ENCODE data around the gene TPRN.

TPRN gene

DNA sequence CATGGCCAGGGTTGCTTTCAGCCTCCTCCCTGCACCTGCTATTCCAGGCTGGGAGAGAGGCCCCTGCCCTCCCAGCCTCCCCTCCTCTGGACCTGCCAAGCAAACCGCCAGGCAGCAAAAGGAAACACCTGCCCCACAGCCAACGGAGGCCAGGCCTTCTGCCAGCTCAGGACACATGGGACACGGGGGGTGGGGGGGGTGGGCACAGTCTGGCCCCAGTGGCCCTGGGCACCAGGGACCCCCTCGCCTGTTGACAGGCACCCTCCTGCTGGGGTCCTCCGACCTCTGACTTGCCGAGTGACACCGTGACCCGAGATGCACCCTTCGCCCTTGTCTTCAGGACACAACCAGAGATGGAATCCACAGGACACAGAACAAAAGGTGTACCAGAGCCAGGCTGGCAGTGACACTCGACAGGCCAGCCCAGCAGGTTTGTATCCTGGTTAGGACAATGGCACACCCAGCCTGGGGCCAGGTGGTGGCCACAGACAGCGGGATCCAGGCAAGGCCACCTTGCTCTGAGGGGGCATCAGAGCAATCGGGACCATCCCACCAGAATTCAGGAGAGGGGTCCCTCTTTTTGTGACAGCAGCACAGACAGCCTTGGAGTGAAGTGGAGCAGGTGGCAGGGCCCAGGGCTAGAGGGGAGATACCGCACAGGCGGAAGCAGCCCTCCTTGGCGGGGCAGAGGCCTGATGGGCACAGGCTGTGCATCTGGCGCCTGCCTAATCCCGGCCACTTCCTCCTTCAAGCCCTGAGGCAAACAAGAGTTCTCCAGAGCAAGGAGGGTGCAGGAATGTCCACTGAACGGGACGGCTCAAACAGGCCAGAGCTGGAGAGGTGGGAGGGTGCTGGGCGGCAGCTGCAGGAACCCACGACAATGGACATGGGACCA lies 27.4 kb downstream of the TPRN start:
- Mint-ChIP-seq H3K4me3 (no peak overlapping the region), H3K9me3 (no peaks in the 10 kb centered on the region), H3K36me3 (ENCODE audit: low read depth) (no peaks in the 10 kb centered on the region), H3K4me1 (no peaks in the 10 kb centered on the region), H3K27me3 (peaks cover 11% of the 10 kb centered on the region), H3K27ac (no peak overlapping the region)
- ATAC-seq (no peak), DNase-seq (no peak)

DNA sequence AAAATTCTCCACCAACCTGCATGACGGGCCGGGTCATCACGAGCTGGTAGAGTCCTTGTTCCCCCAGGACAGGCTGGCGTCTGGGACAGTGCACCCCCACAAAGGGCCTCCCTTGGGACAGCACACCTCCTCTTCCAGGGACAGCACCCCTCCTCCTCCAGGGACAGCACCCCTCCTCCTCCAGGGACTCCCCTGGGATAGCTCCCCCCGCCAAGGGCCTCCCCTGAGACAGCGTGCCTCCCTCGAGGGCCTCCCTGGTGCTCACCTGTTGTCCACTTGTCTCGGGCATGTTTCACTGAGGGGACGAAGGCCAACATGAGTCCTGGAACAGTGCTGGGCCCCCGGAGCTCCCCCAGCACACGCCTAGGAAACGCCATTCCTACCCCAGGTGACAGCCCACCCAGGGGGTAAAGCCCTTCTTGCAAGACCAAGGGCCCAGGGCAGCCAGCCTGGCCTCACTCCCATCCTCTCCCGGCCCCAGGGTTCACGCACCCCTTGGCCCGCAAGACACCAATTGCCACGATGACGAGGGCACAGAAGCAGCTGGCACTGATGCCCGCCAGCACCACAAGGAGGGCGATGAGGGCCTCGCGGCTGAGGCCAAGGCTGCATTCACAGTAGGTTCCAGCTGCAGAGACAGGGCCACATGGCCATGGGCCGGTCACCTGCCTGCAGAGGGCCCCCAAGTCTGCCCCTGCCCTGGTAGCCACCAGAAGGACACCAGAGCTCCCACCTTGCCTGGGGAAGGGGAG lies 29.2 kb downstream of the TPRN start:
- H3K27ac Mint-ChIP-seq: no peak overlapping the region
- H3K27me3 Mint-ChIP-seq: peaks cover 20% of the 10 kb centered on the region
- H3K4me3 Mint-ChIP-seq: no peak overlapping the region
- no peaks in the 10 kb centered on the region for H3K9me3 Mint-ChIP-seq
- ATAC-seq (no peak), DNase-seq (no peak)
- no peaks in the 10 kb centered on the region for H3K4me1 Mint-ChIP-seq
- no peaks in the 10 kb centered on the region for H3K36me3 Mint-ChIP-seq (ENCODE audit: low read depth)

DNA sequence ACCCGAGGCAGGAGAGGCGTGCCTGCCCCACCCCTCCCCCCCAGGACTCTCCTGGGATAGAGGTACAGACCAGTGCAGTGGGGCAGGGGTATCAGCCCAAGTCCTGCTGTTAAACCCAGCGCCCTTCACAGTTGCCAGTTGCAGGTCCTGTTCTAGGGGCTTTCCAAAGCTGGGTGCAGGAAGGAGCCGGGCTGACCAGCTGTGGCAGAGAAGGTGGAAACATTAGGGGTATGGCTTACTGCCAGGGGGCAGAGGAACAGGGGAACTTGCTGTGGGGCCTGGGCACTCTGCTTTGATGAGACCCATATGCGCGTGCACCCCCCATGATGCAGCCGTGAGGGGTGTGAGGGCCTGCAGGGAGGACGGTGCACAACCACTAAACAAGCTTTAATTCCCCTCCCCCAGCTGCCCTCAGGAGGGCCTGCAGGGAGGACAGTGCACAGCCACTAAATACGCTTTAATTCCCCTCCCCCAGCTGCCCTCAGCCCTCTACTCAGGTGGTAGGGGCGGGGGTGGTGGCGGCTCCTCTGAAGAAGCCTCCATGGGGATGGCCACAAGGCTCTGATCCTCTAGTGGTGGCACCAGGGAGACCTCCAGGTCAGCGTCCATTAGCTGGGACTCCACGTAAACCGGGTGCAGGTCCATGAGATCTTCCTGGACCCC lies 29.9 kb downstream of the TPRN start:
- no peak overlapping the region for H3K27ac Mint-ChIP-seq
- peaks cover 22% of the 10 kb centered on the region for H3K27me3 Mint-ChIP-seq
- H3K4me1 Mint-ChIP-seq: no peaks in the 10 kb centered on the region
- no peak for DNase-seq
- no peaks in the 10 kb centered on the region for H3K9me3 Mint-ChIP-seq
- no peak for ATAC-seq
- no peak overlapping the region for H3K4me3 Mint-ChIP-seq
- no peaks in the 10 kb centered on the region for H3K36me3 Mint-ChIP-seq (ENCODE audit: low read depth)

DNA sequence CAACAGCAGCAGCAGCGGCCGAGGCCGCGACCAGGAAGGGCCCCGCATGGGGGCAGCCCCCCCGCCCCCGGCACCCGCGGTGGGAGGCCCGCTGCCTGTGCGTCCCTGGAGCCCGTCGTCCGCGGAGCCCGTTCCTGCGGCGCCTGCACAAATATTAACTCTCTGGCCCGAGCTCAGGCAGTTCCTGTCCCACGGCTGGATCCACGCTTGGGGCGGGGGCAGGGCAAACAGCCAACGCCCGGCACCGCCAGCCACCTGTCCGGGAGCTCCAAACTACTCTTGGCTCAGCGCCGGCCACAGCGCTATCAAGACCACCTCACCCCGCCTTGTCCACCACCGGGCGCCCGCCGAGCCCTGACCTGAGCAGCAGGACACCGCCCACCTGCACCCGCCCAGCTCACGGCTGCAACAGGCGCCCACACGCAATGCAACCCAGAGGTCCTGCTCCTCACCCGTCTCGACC lies 30.6 kb downstream of the TPRN start, which contains the start of gene LRRC26:
LRRC26 (minus strand) TSS at position 156 of the 463 bp plus-strand sequence; CDS start at position 48, 108 bp downstream.
- H3K27ac Mint-ChIP-seq: no peak within 1 kb of the TSS
- peaks cover 28% of the 10 kb centered on the region for H3K27me3 Mint-ChIP-seq
- DNase-seq: no peak

DNA sequence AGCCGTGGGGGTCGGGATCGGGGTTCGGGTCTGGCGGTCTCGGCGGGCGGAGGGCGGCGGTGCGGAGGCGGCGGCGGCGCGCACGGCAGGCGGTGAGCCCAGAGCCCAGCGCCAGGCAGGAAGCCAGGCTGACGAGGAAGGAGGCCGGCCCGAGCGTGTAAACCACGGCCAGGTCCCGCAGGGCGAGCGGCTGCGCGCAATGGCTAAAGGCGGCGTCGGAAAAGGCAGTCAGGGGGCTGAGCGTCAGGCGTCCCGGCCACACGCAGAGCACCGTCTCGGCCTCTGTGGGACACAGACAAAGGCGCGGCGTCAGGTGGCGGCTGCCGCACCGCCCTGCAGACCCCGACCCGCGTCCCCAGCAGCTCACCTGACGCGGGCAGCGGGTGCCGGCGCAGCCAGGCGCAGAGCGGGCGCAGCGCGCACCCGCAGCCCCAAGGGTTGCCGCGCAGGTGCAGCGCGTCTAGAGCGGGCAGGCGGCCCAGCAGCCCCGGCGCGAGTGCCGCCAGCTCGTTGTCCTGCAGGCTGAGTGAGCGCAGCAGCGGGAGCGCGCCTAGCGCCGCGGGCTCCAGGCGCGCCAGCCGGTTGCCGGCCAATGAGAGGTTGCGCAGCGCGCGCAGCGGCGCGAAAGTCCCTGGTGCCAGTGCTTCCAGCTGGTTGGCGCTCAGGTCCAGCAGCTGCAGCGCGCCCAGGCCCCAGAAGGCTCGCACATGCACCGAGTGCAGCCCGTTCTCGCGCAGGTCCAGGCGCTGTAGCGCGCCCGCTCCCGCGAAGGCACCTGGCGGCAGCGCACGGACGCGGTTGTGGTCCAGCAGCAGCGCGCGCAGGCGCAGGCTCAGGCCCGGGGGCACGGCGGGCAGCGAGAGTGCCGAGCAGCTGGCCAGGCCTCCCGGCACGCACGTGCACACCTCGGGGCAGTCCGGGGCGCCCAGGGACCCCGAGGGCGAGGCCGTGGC lies 31.4 kb downstream of the TPRN start:
- no peak overlapping the region for H3K4me3 Mint-ChIP-seq

More for the DNA sequence above, 30.6 kb downstream of the TPRN start, which contains the start of gene LRRC26:
- ATAC-seq: no peak
- H3K4me3 Mint-ChIP-seq: no peak within 1 kb of the TSS
- H3K9me3 Mint-ChIP-seq: no peaks in the 10 kb centered on the region
- no peaks in the 10 kb centered on the region for H3K4me1 Mint-ChIP-seq
- no peaks in the 10 kb centered on the region for H3K36me3 Mint-ChIP-seq (ENCODE audit: low read depth)

DNA sequence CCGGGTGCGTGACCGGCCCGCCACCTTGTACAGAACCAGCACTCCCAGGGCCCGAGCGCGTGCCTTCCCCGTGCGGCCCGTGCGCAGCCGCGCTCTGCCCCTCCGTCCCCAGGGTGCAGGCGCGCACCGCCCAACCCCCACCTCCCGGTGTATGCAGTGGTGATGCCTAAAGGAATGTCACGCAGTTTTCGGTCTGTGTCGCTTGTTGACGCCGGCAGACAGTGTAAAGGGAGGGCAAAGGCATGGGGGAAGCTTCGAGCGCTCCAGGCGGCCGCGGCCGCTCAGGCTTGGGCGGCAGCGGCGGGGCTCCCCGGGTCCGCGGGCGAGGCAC lies 32.0 kb downstream of the TPRN start:
- H3K4me1 Mint-ChIP-seq: no peaks in the 10 kb centered on the region
- H3K9me3 Mint-ChIP-seq: no peaks in the 10 kb centered on the region
- no peak overlapping the region for H3K27ac Mint-ChIP-seq
- no peak overlapping the region for H3K4me3 Mint-ChIP-seq
- H3K36me3 Mint-ChIP-seq (ENCODE audit: low read depth): no peaks in the 10 kb centered on the region
- H3K27me3 Mint-ChIP-seq: peaks cover 36% of the 10 kb centered on the region
- ATAC-seq: no peak
- DNase-seq: no peak

More for the DNA sequence above, 31.4 kb downstream of the TPRN start:
- ATAC-seq (no peak), DNase-seq (peak; percentile 26)
- Mint-ChIP-seq H3K4me1 (no peaks in the 10 kb centered on the region), H3K27me3 (peaks cover 33% of the 10 kb centered on the region), H3K36me3 (ENCODE audit: low read depth) (no peaks in the 10 kb centered on the region), H3K9me3 (no peaks in the 10 kb centered on the region), H3K27ac (no peak overlapping the region)

DNA sequence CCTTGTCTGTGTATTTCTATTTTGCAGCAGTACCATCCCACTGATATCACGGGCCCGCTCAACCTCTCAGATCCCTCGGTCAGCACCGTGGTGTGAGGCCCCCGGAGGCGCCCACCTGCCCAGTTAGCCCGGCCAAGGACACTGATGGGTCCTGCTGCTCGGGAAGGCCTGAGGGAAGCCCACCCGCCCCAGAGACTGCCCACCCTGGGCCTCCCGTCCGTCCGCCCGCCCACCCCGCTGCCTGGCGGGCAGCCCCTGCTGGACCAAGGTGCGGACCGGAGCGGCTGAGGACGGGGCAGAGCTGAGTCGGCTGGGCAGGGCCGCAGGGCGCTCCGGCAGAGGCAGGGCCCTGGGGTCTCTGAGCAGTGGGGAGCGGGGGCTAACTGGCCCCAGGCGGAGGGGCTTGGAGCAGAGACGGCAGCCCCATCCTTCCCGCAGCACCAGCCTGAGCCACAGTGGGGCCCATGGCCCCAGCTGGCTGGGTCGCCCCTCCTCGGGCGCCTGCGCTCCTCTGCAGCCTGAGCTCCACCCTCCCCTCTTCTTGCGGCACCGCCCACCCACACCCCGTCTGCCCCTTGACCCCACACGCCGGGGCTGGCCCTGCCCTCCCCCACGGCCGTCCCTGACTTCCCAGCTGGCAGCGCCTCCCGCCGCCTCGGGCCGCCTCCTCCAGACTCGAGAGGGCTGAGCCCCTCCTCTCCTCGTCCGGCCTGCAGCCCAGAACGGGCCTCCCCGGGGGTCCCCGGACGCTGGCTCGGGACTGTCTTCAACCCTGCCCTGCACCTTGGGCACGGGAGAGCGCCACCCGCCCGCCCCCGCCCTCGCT lies 32.6 kb downstream of the TPRN start:
- no peak for DNase-seq
- ATAC-seq: peak; percentile 13
- no peak overlapping the region for H3K27ac Mint-ChIP-seq
- peaks cover 39% of the 10 kb centered on the region for H3K27me3 Mint-ChIP-seq
- H3K4me1 Mint-ChIP-seq: peaks cover 1% of the 10 kb centered on the region
- no peaks in the 10 kb centered on the region for H3K9me3 Mint-ChIP-seq
- no peaks in the 10 kb centered on the region for H3K36me3 Mint-ChIP-seq (ENCODE audit: low read depth)
- H3K4me3 Mint-ChIP-seq: no peak overlapping the region

DNA sequence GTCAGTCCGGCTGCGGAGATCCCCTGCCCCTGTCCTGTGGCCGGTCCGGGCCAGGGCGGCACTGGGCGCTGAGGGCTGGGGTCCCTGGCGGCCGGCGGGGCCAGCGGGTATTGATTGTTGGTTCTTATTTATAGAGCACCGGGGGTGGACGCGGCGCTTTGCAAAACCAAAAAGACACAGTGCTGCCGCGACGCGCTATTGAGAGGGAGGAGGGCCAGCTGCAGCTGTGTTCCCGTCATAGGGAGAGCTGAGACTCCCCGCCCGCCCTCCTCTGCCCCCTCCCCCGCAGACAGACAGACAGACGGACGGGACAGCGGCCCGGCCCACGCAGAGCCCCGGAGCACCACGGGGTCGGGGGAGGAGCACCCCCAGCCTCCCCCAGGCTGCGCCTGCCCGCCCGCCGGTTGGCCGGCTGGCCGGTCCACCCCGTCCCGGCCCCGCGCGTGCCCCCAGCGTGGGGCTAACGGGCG lies 33.2 kb downstream of the TPRN start:
- Mint-ChIP-seq H3K27me3 (peaks cover 41% of the 10 kb centered on the region), H3K27ac (no peak overlapping the region), H3K4me3 (no peak overlapping the region), H3K36me3 (ENCODE audit: low read depth) (no peaks in the 10 kb centered on the region), H3K9me3 (no peaks in the 10 kb centered on the region), H3K4me1 (peaks cover 3% of the 10 kb centered on the region)
- ATAC-seq (no peak), DNase-seq (no peak)

DNA sequence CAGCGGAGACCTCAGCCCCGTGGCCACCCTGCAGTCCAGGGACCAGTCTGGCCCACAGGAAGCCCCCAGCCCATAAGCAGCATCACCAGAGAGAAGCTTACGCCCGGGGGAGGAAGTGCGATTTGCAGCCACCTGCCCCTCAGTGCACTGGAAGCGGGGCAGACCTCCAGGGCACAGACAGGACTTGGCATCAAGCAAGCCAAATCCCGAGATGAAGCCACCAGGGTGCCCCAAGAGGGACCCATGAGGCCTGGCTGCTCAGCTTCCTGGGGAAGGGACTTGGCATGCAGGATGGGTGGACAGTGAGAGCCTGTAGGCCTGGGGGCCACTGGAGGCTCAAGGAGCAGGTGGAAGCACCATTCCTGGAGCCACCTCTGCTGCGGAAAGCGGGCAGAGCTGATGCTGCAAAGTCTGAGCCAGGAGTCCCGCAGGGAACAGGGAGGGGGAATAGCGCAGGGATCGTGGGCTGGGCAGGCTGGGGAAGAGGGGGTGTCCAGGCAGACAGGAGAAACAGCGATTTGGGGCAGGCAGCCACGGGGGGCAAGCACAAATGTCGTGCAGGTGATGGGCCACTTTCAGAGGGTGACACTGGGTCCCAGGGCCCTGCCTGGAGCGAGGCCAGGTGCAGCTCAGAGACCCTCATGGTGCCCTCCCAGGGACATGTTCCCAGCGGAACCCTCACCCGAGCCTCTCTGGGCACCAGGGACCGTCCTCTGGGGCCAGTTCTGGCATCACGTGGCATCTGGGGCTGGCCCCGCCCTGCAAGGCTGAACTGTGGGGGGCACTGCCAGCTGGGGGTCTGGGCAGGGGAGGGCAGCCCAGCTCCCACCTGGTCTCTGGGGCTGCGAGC lies 33.9 kb downstream of the TPRN start:
- Mint-ChIP-seq H3K36me3 (ENCODE audit: low read depth) (no peaks in the 10 kb centered on the region), H3K9me3 (no peaks in the 10 kb centered on the region), H3K27ac (no peak overlapping the region), H3K27me3 (peaks cover 44% of the 10 kb centered on the region), H3K4me3 (no peak overlapping the region), H3K4me1 (peaks cover 3% of the 10 kb centered on the region)
- DNase-seq (no peak), ATAC-seq (no peak)

DNA sequence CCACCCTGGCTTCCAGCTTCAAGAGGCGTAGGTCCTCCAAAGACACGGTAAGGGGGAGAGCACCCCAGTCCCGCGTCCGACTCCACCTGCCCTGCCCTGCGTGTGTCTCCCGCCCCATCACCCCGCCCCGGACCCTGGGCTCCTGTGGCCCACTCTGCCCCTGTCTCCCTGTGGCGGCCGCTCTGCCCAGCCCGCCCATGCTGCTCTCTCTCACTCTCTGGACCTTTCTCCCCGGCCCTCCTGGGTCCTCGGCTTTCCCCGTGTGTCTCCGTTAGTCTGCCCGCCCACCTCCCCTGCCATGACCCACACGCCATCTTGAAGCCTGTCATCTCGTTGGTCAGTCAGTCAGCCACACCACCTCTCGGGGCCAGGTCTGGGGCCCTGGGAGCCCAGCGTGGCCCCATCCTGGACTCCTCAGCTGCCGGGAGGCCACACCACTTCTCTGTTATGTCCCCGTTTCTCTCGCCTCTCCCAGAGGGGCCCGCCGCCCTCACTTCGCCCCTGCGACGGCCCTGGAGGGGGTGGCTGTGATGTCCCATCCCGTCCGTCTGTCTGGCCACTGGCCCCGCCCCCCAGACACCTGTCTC lies 35.2 kb downstream of the TPRN start:
- no peak for ATAC-seq
- peaks cover 3% of the 10 kb centered on the region for H3K4me1 Mint-ChIP-seq
- H3K36me3 Mint-ChIP-seq (ENCODE audit: low read depth): no peaks in the 10 kb centered on the region
- no peak for DNase-seq
- no peaks in the 10 kb centered on the region for H3K9me3 Mint-ChIP-seq
- no peak overlapping the region for H3K4me3 Mint-ChIP-seq
- H3K27me3 Mint-ChIP-seq: peaks cover 46% of the 10 kb centered on the region
- H3K27ac Mint-ChIP-seq: no peak overlapping the region

DNA sequence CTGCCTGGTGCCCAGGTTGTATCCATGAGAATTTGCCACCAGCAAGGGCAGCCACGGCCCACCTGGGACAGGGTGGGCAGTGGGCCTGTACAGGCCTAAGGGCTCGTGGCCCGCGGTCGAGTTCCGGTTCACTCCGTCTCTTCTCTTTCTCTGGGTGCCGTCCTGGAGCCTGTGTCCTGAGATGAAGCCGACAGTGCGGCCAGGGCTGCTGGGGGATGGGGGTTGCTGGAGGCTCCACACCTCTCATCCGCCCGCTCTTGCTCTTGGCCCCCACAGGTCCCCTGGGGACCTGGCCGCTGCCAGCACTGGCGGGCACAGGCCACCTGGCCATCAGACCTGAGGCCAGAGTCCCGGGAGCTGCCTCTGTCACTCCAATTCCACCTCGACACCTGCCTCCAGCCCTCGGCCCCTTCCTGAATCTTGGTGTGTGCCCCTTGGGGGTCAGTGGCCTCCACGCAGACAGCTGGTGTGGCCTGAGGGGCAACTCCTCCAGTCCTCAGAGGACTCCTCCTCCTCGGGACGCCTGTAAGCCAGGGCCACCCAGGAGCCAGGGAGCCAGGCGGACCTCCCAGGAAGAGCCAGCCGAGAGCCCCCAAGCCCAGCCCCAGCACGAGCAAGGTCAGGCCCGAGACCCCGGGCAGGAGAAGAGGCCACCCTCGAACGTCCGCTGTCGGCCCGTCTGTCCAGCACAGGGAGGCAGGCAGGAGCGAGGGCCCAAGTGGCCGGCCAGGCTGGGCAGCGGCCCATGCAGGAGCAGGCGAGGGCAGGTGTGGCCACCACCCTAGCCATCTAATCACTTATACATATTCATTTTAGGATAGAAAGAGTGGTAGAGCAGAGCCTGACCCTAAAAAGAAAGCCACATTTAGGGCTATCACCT lies 35.9 kb downstream of the TPRN start:
- no peak overlapping the region for H3K4me3 Mint-ChIP-seq
- DNase-seq (no peak), ATAC-seq (no peak)
- H3K9me3 Mint-ChIP-seq: no peaks in the 10 kb centered on the region
- peaks cover 3% of the 10 kb centered on the region for H3K4me1 Mint-ChIP-seq
- peaks cover 46% of the 10 kb centered on the region for H3K27me3 Mint-ChIP-seq
- H3K27ac Mint-ChIP-seq: no peak overlapping the region
- no peaks in the 10 kb centered on the region for H3K36me3 Mint-ChIP-seq (ENCODE audit: low read depth)
